HUES64 (cell line): ENCODE measurements around the gene WDR33.
"Not testable (repeated sequence)": the region's sequence is repeated elsewhere in the genome, so short reads cannot be mapped to it uniquely, and the experiment has no call there.

ENCODE experiments used
- H3K27ac ChIP-seq: 2 replicates; pipeline ENCODE4 v1.7.0; 2013; ENCODE audit warnings: low read depth, low read length, inconsistent platforms
- H3K27me3 ChIP-seq: 2 replicates; pipeline ENCODE4 v1.6.1; 2013; ENCODE audit warnings: mild to moderate bottlenecking, low read length; ENCODE audit not compliant: insufficient read depth
- H3K36me3 ChIP-seq: 2 replicates; pipeline ENCODE4 v1.6.1; 2013; ENCODE audit warnings: mild to moderate bottlenecking, low read length; ENCODE audit not compliant: insufficient read depth
- H3K4me1 ChIP-seq: 2 replicates; pipeline ENCODE4 v1.6.1; 2013; ENCODE audit warnings: mild to moderate bottlenecking, low read length, moderate library complexity; ENCODE audit not compliant: insufficient read depth
- H3K4me3 ChIP-seq: 2 replicates; pipeline ENCODE4 v1.5.1; 2013; ENCODE audit warnings: mild to moderate bottlenecking, low read length, moderate library complexity
- H3K9ac ChIP-seq: 2 replicates; pipeline ENCODE4 v1.6.1; 2013; ENCODE audit warnings: mild to moderate bottlenecking, low read depth, low read length
- H3K9me3 ChIP-seq: 2 replicates; pipeline ENCODE4 v1.6.1; 2013; ENCODE audit warnings: low read depth, low read length; ENCODE audit not compliant: insufficient read depth
- WGBS: fragments of 150-250, 120-280 bp; methylation state at CpG from one replicate; pipeline ENCODE4 v1.1.7; 2013; ENCODE audit warnings: missing lambda C conversion rate; 5-methylcytosine and 5-hydroxymethylcytosine counted together

Gene WDR33

DNA sequence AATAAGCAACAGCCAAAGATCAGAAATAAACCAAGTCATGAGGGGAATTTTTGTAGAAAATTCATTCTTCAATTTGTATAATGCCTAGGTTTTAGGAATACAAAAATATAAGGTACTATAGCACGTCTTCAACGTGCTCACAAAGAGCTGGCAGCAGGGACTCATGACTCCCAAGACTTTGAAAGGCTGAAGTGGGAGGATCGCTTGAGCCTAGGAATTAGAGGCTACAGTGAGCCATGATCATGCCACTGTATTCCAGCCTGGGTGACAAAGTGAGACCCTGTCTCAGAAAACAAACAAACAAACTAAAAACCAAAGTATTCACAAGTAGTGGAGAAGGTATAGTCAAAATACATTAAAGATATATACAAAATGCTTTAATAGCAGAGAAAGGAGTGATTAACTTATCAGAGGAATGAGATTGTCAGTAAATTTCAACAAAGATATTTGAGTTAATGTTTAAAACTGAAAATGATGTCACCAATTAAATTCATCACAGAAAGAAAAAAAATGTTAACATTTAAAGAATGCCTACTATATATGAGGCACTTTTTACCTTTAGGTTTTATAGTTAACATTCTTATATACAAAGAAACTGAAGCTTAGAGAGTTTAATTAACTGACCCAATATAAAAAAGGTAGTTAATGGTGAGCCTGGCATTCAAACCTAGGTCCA, 3.2 kb downstream of the WDR33 start:
- no peak overlapping the region for H3K9ac ChIP-seq
- 83% methylated on average over 3 of the region's 3 CpGs for WGBS
- peaks cover 15% of the 10 kb centered on the region for H3K4me1 ChIP-seq
- no peak overlapping the region for H3K4me3 ChIP-seq
- no peaks in the 10 kb centered on the region for H3K9me3 ChIP-seq
- no peaks in the 10 kb centered on the region for H3K27me3 ChIP-seq
- no peak overlapping the region for H3K27ac ChIP-seq
- H3K36me3 ChIP-seq = no peaks in the 10 kb centered on the region; the same call in 1 of the 2 replicates

DNA sequence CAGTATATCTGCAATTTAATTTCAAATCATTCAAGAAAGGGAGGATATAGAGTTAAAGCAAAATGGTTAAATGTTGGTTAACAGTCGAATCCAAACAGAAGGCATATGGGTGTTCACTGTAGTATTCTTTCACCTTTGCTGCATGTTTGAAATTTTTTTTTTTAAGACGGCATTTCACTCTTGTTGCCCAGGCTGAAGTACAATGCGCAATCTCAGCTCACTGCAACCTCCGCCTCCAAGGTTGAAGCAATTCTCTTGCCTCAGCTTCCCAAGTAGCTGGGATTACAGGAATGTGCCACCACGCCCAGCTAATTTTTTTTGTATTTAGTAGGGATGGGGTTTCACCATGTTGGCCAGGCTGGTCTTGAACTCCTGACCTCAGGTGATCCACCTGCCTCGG, 4.1 kb downstream of the WDR33 start:
- H3K4me3 ChIP-seq, H3K27ac ChIP-seq, H3K36me3 ChIP-seq, H3K9ac ChIP-seq, H3K9me3 ChIP-seq, H3K27me3 ChIP-seq: not testable (repeated sequence)
- peaks cover 15% of the 10 kb centered on the region for H3K4me1 ChIP-seq
- WGBS = 92% methylated on average over 6 of the region's 6 CpGs

DNA sequence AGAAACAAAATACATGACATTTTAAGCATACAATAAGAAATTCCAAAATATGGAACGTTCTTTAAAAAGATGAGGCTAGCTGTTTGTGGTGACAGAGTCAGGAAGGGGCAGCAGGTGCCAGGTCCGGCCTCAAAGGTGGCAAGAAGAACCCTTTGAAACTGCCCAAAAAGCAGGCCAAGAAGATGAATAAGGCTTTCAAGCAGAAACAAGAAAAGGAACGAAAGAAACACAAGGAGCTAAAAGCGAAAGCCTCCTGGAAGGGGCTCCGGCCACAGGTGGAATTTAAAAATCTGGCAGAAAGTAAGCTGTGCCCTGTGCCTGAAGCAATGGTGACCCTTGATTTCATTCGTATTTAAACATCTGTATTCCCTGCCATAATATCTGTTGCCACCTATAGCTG, 5.5 kb downstream of the WDR33 start:
- no peaks in the 10 kb centered on the region for H3K27me3 ChIP-seq
- H3K4me1 ChIP-seq = peaks cover 15% of the 10 kb centered on the region
- 97% methylated on average over 6 of the region's 6 CpGs for WGBS
- no peak overlapping the region for H3K4me3 ChIP-seq
- peaks cover 7% of the 10 kb centered on the region; the same call in 1 of the 2 replicates for H3K36me3 ChIP-seq
- H3K27ac ChIP-seq = no peak overlapping the region
- no peaks in the 10 kb centered on the region for H3K9me3 ChIP-seq
- H3K9ac ChIP-seq = no peak overlapping the region

DNA sequence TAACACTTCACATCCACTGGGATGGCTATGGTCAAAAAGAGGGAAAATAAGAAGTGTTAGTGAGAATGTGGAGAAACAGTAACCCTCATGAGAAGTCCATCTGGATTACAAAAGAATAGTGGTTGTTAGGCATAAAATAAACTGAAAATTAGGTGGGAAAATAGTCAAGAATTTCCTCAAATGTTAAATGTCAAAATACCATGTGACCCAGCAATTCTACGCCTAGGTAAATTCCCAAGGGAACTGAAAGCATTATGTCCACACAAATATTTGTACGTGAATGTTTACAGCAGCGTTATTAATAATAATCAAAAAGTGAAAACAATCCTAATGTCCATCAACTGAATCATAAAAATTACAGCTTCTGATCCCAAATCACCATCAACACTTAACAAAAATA, 11.0 kb downstream of the WDR33 start:
- no peaks in the 10 kb centered on the region for H3K4me1 ChIP-seq
- no peaks in the 10 kb centered on the region for H3K27me3 ChIP-seq
- no peaks in the 10 kb centered on the region for H3K9me3 ChIP-seq
- H3K27ac ChIP-seq = no peak overlapping the region
- no peak overlapping the region for H3K9ac ChIP-seq
- H3K4me3 ChIP-seq = no peak overlapping the region
- peaks cover 13% of the 10 kb centered on the region; the same call in 1 of the 2 replicates for H3K36me3 ChIP-seq
- 96% methylated on average over 3 of the region's 3 CpGs for WGBS

DNA sequence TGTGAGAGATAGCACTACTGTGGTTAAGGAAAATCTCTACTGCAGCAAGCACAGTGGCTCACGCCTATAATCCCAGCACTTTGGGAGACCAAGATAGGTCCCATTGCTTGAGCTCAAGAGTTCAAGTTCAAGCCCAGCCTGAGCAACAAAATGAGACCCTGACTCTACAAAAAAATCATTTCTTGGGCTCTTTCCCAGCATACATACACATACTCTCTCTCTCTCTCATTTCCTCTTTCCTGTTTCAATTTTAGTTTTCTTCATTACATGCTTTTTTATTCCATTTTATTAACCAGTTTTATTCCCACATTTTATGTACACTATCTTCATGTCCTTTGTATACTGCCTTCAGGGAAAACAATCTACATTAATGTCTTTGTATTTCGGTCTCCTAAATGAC, 14.6 kb downstream of the WDR33 start:
- peaks cover 16% of the 10 kb centered on the region; the same call in 1 of the 2 replicates for H3K36me3 ChIP-seq
- H3K9me3 ChIP-seq = no peaks in the 10 kb centered on the region
- H3K9ac ChIP-seq = no peak overlapping the region
- no peak overlapping the region for H3K4me3 ChIP-seq
- 98% methylated on average over 2 of the region's 2 CpGs for WGBS
- no peak overlapping the region for H3K27ac ChIP-seq
- H3K4me1 ChIP-seq = no peaks in the 10 kb centered on the region
- no peaks in the 10 kb centered on the region for H3K27me3 ChIP-seq

DNA sequence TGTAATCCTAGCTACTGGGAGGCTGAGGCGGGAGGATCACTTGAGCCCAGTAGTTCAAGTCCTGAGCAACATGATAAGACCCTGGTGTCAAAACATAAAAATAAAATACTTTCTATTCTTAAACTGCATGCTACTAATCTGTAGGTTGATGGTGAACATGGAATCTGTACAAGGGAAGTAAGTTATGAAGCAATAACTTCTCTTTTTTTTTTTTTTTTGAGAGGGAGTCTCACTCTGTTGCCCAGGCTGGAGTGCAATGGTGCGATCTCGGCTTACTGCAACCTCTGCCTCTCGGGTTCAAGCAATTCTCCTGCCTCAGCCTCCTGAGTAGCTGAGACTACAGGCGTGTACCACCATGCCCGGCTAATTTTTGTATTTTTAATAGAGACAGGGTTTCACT, 16.1 kb downstream of the WDR33 start:
- WGBS = over 99% methylated on average over 6 of the region's 6 CpGs
- H3K9me3 ChIP-seq, H3K27ac ChIP-seq, H3K4me3 ChIP-seq, H3K9ac ChIP-seq, H3K4me1 ChIP-seq, H3K27me3 ChIP-seq: not testable (repeated sequence)
- H3K36me3 ChIP-seq = peaks cover 16% of the 10 kb centered on the region; the same call in 1 of the 2 replicates

DNA sequence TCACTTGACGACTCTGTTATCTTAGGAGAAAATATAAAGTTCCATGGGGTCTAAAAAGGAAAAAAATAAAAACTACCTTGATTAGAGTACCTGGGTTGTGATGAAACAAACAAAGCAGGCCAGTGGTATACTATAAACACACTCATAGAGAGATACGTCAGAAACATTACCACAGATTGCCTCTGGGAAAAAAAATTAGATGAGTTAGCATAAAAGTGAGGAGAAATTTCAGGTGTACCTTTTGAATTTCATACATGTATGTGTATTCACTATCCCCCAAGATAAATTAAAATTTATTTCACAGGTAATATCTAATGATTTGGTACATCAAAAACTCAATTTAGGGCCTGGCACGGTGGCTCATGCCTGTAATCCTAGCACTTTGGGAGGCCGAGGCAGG, 18.2 kb downstream of the WDR33 start:
- H3K9ac ChIP-seq = no peak overlapping the region
- H3K27me3 ChIP-seq = no peaks in the 10 kb centered on the region
- peaks cover 14% of the 10 kb centered on the region; the same call in 1 of the 2 replicates for H3K36me3 ChIP-seq
- H3K4me3 ChIP-seq = no peak overlapping the region
- no peak overlapping the region for H3K27ac ChIP-seq
- peaks cover 6% of the 10 kb centered on the region; the same call in 1 of the 2 replicates for H3K9me3 ChIP-seq
- no peaks in the 10 kb centered on the region for H3K4me1 ChIP-seq
- 89% methylated on average over 3 of the region's 4 CpGs for WGBS

DNA sequence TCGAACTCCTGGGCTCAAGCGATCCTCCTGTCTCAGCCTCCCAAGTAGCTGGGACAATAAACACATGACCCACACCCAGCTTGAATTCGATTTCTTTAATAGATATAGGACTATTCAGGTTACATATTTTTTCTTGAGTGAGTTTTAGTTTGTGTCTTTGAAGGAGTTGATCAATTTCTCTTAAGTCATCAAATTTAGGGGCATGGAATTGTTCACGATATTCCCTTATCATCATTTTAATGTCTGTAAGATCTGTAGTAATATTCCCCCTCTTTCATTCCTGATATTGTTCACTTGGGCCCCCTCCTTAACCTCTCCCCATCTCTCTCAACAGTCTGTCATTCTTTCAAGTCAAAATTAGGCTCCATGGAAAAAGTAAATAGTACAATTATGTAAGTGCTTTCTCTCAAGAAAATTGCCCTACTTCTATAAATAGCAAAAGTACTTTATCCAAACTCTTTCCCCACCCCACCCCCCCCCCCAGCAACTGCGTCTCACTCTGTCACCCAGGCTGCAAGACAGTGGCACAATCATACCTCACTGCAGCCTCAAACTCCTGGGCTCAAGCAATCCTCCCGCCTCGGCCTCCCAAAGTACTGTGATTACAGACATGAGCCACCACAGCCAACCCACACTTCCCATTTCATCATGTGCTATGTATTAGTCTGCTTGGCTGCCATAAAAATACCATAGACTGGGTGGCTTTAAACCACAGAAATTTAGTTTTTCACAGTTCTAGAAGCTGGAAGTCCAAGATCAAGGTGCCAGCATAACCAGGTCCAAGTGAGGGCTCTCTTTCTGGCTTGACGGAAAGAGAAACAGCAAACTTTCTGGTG, 20.1 kb downstream of the WDR33 start:
- Histone ChIP-seq H3K4me3 (no peak overlapping the region), H3K27ac (no peak overlapping the region), H3K36me3 (peaks cover 14% of the 10 kb centered on the region; the same call in 1 of the 2 replicates), H3K4me1 (no peaks in the 10 kb centered on the region), H3K9me3 (peaks cover 6% of the 10 kb centered on the region; the same call in 1 of the 2 replicates), H3K9ac (no peak overlapping the region), H3K27me3 (no peaks in the 10 kb centered on the region)
- WGBS = 97% methylated on average over 5 of the region's 8 CpGs

DNA sequence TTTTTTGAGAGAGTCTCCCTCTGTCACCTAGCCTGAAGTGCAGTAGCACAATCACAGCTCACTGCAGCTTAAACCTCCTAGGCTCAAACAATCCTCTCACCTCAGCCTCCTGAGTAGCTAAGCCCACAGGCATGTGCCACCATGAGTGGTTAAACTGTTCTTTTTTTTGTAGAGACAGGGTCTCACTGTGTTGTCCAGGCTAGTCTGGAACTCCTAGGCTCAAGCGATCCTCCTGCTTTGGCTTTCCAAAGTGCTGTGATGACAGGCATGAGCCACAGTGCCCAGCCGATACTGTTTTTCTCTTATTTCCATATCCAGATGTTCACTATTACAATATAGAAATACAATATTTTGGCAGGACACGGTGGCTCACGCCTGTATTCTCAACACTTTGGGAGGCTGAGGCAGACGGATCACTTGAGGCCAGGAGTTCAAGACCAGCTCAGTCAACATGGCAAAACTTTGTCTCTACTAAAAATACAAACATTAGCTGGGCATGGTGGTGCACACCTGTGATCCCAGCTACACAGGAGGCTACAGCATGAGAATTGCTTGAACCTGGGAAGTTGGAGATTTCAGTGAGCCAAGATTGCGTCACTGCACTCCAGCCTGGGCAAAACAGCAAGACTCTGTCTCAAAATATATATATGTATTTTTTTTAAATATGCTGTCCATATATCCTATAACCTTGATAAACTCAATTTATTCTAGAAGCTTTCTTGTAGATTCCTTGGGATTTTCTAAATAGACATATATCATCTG, 24.7 kb downstream of the WDR33 start:
- Histone ChIP-seq H3K27me3 (no peaks in the 10 kb centered on the region), H3K9ac (no peak overlapping the region), H3K4me3 (no peak overlapping the region), H3K36me3 (peaks cover 20% of the 10 kb centered on the region; the same call in 1 of the 2 replicates), H3K27ac (no peak overlapping the region), H3K4me1 (no peaks in the 10 kb centered on the region), H3K9me3 (peaks cover 6% of the 10 kb centered on the region; the same call in 1 of the 2 replicates)
- WGBS = 95% methylated on average over 5 of the region's 6 CpGs

DNA sequence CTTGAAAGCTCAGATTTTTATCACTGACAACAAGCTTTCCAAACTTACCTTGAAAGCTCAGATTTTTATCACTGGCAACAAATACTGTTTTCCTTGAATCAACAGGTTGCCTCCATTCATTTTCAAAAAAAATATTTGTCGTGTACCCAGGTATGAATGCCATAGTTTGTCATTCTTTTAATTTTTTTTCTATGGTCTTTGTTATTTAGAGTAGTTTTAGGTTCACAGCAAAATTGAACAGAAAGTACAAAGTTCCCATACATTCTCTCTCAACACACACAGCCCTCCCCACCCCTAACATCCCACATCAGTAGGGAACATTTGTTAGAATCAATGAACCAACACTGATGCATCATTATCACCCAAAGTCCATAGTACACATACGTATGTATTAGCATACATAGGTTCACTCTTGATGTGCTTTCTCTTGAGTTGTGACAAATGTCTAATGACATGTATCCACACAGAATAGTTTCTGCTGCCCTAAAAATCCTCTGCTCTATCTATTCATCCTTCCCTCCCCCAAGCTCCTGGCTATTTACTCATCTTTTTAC, 25.9 kb downstream of the WDR33 start:
- WGBS = 98% methylated on average over 2 of the region's 2 CpGs
- Histone ChIP-seq H3K9ac (no peak overlapping the region), H3K4me3 (no peak overlapping the region), H3K36me3 (peaks cover 14% of the 10 kb centered on the region; the same call in 1 of the 2 replicates), H3K27me3 (no peaks in the 10 kb centered on the region), H3K9me3 (0 out of 2 replicates have a peak, but pooled peaks cover under 1% of the 10 kb centered on the region), H3K4me1 (no peaks in the 10 kb centered on the region), H3K27ac (no peak overlapping the region)
